HG03060 (cell line): ENCODE results near the gene TRIM74.
"Not testable (repeated sequence)": the region's sequence is repeated elsewhere in the genome, so short reads cannot be mapped to it uniquely, and the experiment has no call there.

Experiments
- ATAC-seq: cut with Tn5 transposase; IDR thresholded peaks from one replicate; pipeline ENCODE4 v1.9.1; 2021; ENCODE audit warnings: low read depth, moderate number of reproducible peaks; ENCODE audit not compliant: unreplicated experiment

The TRIM74 gene

GRCh38 chr7:72960626-72961345 is 8.5 kb downstream of the TRIM74 start:
- ATAC-seq = not testable (repeated sequence)

- ATAC-seq = not testable (repeated sequence)
These were observed 9.2 kb downstream of the TRIM74 start for GRCh38 chr7:72960029-72960428.

GRCh38 chr7:72954563-72955198 is 14.6 kb downstream of the TRIM74 start:
- peak; percentile 80 for ATAC-seq

- peak; percentile 26 for ATAC-seq
These were observed 15.2 kb downstream of the TRIM74 start for GRCh38 chr7:72953901-72954562.

GRCh38 chr7:72950432-72950831 is 18.8 kb downstream of the TRIM74 start:
- not testable (repeated sequence) for ATAC-seq

GRCh38 chr7:72949686-72950085 is 19.6 kb downstream of the TRIM74 start:
- not testable (repeated sequence) for ATAC-seq

GRCh38 chr7:72949276-72949675 is 20.0 kb downstream of the TRIM74 start:
- not testable (repeated sequence) for ATAC-seq

- ATAC-seq = not testable (repeated sequence)
These were observed 20.6 kb downstream of the TRIM74 start for GRCh38 chr7:72948714-72949113.

- ATAC-seq = not testable (repeated sequence)
These were observed 23.0 kb downstream of the TRIM74 start for GRCh38 chr7:72946130-72946745.

- ATAC-seq = not testable (repeated sequence)
These were observed 23.7 kb downstream of the TRIM74 start for GRCh38 chr7:72945597-72945996.

- ATAC-seq = not testable (repeated sequence)
These were observed 24.3 kb downstream of the TRIM74 start for GRCh38 chr7:72944937-72945336.

GRCh38 chr7:72942956-72943355 is 26.3 kb downstream of the TRIM74 start:
- ATAC-seq = not testable (repeated sequence)

- ATAC-seq = not testable (repeated sequence)
These were observed 27.1 kb downstream of the TRIM74 start for GRCh38 chr7:72942022-72942705.

GRCh38 chr7:72928216-72928615 is 41.0 kb downstream of the TRIM74 start:
- ATAC-seq = not testable (repeated sequence)

GRCh38 chr7:72927791-72928190 is 41.5 kb downstream of the TRIM74 start:
- ATAC-seq = not testable (repeated sequence)

- no peak for ATAC-seq
These were observed 43.6 kb downstream of the TRIM74 start for GRCh38 chr7:72925546-72926120.

GRCh38 chr7:72924733-72925545 is 44.3 kb downstream of the TRIM74 start, which contains the start of gene POM121:
TSS of gene POM121 (plus strand) at chr7:72925095. CDS start at chr7:72925122, 27 bp downstream.
- peak; percentile 51 for ATAC-seq

- ATAC-seq = peak; percentile 15
These were observed 44.9 kb downstream of the TRIM74 start for GRCh38 chr7:72924386-72924732.

GRCh38 chr7:72919256-72919775 is 50.0 kb downstream of the TRIM74 start:
- ATAC-seq = no peak
